PC-3 (cell line): ENCODE data around the gene WSCD2. TPM values are rescaled to one million over a fixed set of nuclear protein-coding genes. Genes with fewer than 3 reads are reported as not detected.
"Not testable (repeated sequence)": the region's sequence is repeated elsewhere in the genome, so short reads cannot be mapped to it uniquely, and the experiment has no call there.

Source experiments
- ATAC-seq: fragments of 200-7000 bp; cut with Tn5 transposase; 2 replicates; pipeline ENCODE4 v1.9.1; 2020; ENCODE audit warnings: mild to moderate bottlenecking, moderate library complexity
- BruUV-seq: library from RNA; stranded (reverse); fragments of 400-500 nt; replicated peaks from 2 replicates; lab custom pipeline; 2021; lab: Mats Ljungman, UMichigan
- CTCF ChIA-PET: fragments of 300-600 bp; sonication (Branson Sonifier 250); formaldehyde crosslinking; loops from one replicate; lab custom pipeline; 2022; ENCODE audit warnings: antibody characterized with exemption; lab: Charles Lee
- POLR2A ChIA-PET: fragments of 300-600 bp; sonication (Branson Sonifier 250); formaldehyde crosslinking; loops from one replicate; lab custom pipeline; 2022; ENCODE audit warnings: antibody characterized with exemption; ENCODE audit not compliant: unreplicated experiment; lab: Charles Lee
- DNase-seq: peaks from one replicate; pipeline ENCODE4 v3.0.0-alpha.2; 2015
- H2AFZ ChIP-seq: fragments of 300-600 bp; sonication (generic); 2 replicates; pipeline ENCODE4 v1.6.0; 2016; ENCODE audit warnings: antibody characterized with exemption, low read length
- H3F3A ChIP-seq: fragments of 300-600 bp; sonication (generic); one replicate; pipeline ENCODE4 v1.6.0; 2017; ENCODE audit warnings: antibody characterized with exemption, low read length, control low read depth, mild to moderate bottlenecking; ENCODE audit not compliant: unreplicated experiment
- H3K27ac ChIP-seq: fragments of 300-600 bp; sonication (generic); 2 replicates; pipeline ENCODE4 v1.5.1; 2016; ENCODE audit warnings: mild to moderate bottlenecking, low read length
- H3K27me3 ChIP-seq: fragments of 300-600 bp; sonication (generic); 2 replicates; pipeline ENCODE4 v1.6.1; 2016; ENCODE audit warnings: low read length, mixed read lengths
- H3K36me3 ChIP-seq: fragments of 300-600 bp; sonication (generic); 2 replicates; pipeline ENCODE4 v1.6.1; 2016; ENCODE audit warnings: low read depth, mixed run types, low read length, mixed read lengths
- H3K4me1 ChIP-seq: fragments of 300-600 bp; sonication (generic); 2 replicates; pipeline ENCODE4 v1.5.1; 2016; ENCODE audit warnings: low read length; ENCODE audit not compliant: insufficient read depth
- H3K4me2 ChIP-seq: fragments of 300-600 bp; sonication (generic); 2 replicates; pipeline ENCODE4 v1.6.0; 2016; ENCODE audit warnings: low read length
- H3K4me3 ChIP-seq: fragments of 300-600 bp; sonication (generic); 2 replicates; pipeline ENCODE4 v1.5.1; 2016; ENCODE audit warnings: mild to moderate bottlenecking, low read length, mixed read lengths
- H3K79me2 ChIP-seq: fragments of 300-600 bp; sonication (generic); 2 replicates; pipeline ENCODE4 v1.6.1; 2017; ENCODE audit warnings: low read length, mixed read lengths
- H3K9ac ChIP-seq: fragments of 300-600 bp; sonication (generic); 2 replicates; pipeline ENCODE4 v1.6.0; 2016; ENCODE audit warnings: mild to moderate bottlenecking, low read length
- H3K9me2 ChIP-seq: fragments of 300-600 bp; sonication (generic); replicated peaks from 2 replicates; pipeline ENCODE4 v1.6.1; 2016; ENCODE audit warnings: mixed run types, low read length, mixed read lengths
- H3K9me3 ChIP-seq: fragments of 300-600 bp; sonication (generic); 2 replicates; pipeline ENCODE4 v1.6.1; 2016; ENCODE audit warnings: low read length, mixed read lengths
- H4K20me1 ChIP-seq: fragments of 300-600 bp; sonication (generic); 2 replicates; pipeline ENCODE4 v1.6.1; 2016; ENCODE audit warnings: low read length, mixed read lengths
- EZH2 ChIP-seq: fragments of 300-600 bp; sonication (generic); IDR thresholded peaks from one replicate; pipeline ENCODE4 v1.6.1; 2017; ENCODE audit warnings: antibody characterized with exemption, mild to moderate bottlenecking, low read length; ENCODE audit not compliant: unreplicated experiment
- EZH2phosphoT487 ChIP-seq: fragments of 300-600 bp; sonication (generic); IDR thresholded peaks from 2 replicates; pipeline ENCODE4 v1.6.1; 2018; ENCODE audit warnings: mild to moderate bottlenecking, antibody characterized with exemption, low read length, borderline replicate concordance
- intact Hi-C: fragments of 100-400 bp; cut with micrococcal nuclease; formaldehyde crosslinking; loops from 2 replicates; pipeline ENCODE4 v1.9.0; 2023
- total RNA-seq: library from RNA; depleted of rRNA; stranded (reverse); fragments of >200 nt; gene quantifications from 2 replicates; pipeline ENCODE4 v1.2.3, GENCODE V29; 2014
- TF ChIP-seq, protein P1 (sequence below): fragments of 300-600 bp; sonication (generic); conservative IDR thresholded peaks from 2 replicates; pipeline ENCODE4 v1.5.1; 2017; ENCODE audit warnings: antibody characterized with exemption, low read depth, mild to moderate bottlenecking, low read length

The WSCD2 gene
- total RNA-seq, 1 experiment from 2014 or later, result not detected

DNA sequence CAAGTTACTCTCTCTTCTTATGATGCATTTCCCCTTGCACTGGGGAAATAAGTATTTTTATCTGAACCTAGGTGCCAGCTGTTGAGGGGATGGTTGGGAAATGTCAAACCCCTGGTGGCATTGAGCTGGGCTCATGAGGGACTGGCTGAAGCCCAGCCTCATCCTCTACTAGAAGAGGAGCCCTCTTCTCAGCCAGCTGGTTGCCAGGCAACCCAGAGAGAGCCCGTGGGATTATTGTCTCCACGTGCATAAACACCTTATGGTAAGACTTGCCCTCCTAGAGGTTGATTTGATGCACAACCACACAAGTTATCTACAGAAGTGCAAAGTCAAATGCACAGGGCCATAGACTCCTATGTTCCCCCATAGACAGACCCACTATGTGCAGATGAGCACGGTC lies 89.8 kb downstream of the WSCD2 start:
- Histone ChIP-seq H3K36me3 (no peaks in the 10 kb centered on the region), H3K4me2 (no peak overlapping the region), H3K79me2 (no peaks in the 10 kb centered on the region), H3K4me1 (no peaks in the 10 kb centered on the region), H3K9me3 (no peaks in the 10 kb centered on the region), H3K9me2 (no peaks in the 10 kb centered on the region), H2AFZ (no peak overlapping the region), H4K20me1 (no peaks in the 10 kb centered on the region), H3K27ac (no peak overlapping the region), H3F3A (no peaks in the 10 kb centered on the region), H3K4me3 (no peak overlapping the region), H3K27me3 (no peaks in the 10 kb centered on the region), H3K9ac (no peak overlapping the region)
- intact Hi-C loops, result no loop called here
- DNase-seq (no peak), ATAC-seq (no peak)
- no TSS peak for BruUV-seq
- TF ChIP-seq EZH2phosphoT487 (no peak), EZH2 (no peak)
- TF ChIP-seq, protein P1, sequence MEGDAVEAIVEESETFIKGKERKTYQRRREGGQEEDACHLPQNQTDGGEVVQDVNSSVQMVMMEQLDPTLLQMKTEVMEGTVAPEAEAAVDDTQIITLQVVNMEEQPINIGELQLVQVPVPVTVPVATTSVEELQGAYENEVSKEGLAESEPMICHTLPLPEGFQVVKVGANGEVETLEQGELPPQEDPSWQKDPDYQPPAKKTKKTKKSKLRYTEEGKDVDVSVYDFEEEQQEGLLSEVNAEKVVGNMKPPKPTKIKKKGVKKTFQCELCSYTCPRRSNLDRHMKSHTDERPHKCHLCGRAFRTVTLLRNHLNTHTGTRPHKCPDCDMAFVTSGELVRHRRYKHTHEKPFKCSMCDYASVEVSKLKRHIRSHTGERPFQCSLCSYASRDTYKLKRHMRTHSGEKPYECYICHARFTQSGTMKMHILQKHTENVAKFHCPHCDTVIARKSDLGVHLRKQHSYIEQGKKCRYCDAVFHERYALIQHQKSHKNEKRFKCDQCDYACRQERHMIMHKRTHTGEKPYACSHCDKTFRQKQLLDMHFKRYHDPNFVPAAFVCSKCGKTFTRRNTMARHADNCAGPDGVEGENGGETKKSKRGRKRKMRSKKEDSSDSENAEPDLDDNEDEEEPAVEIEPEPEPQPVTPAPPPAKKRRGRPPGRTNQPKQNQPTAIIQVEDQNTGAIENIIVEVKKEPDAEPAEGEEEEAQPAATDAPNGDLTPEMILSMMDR, result no peak
- CTCF ChIA-PET, result no interaction called here
- POLR2A ChIA-PET, result no interaction called here

DNA sequence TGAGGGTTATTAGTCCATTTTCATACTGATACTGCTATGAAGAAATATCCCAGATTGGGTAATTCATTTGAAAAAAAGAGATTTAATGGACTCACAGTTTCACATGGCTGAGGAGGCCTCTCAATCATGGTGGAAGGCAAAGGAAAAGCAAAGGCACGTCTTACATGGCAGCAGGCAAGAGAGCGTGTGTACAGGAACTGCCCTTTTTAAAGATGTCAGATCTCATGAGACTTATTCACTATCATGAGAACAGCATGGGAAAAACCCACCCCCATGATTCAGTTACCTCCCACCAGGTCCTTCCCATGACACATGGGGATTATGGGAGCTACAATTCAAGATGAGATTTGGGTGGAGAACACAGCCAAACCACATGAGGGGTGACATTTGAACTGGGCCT lies 96.0 kb downstream of the WSCD2 start:
- H3F3A ChIP-seq, H2AFZ ChIP-seq, H3K9me2 ChIP-seq, H3K4me2 ChIP-seq, H3K4me1 ChIP-seq, BruUV-seq, H3K79me2 ChIP-seq, H3K36me3 ChIP-seq, H3K4me3 ChIP-seq, POLR2A ChIA-PET, CTCF ChIA-PET, H3K27ac ChIP-seq, H3K9me3 ChIP-seq, ATAC-seq, intact Hi-C loops, H4K20me1 ChIP-seq, H3K9ac ChIP-seq, DNase-seq: not testable (repeated sequence)
- peaks cover 16% of the 10 kb centered on the region for H3K27me3 ChIP-seq

DNA sequence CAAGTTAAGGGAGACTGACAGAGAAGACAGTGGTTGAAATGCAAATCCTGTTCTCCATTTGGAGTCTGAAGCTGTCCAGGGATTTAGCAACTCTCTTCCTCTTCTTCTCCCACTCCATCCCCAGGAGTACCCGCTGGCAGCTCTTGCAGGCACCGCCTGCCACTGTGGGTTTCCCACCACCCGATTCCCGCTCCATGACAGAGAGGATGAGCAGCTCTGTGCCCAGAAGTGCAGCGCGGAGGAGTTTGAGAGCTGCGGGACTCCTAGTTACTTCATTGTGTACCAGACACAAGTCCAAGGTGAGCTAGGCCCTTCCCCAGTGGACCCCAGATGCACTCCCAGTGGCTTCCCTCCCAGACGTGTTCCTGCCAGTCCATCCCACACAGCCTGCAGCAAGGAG lies 97.8 kb downstream of the WSCD2 start:
- ChIA-PET CTCF (no interaction called here), POLR2A (no interaction called here)

More for the DNA sequence above, 97.8 kb downstream of the WSCD2 start:
- Histone ChIP-seq H3K4me3 (no peak overlapping the region), H3K4me1 (no peaks in the 10 kb centered on the region), H3K9me2 (no peaks in the 10 kb centered on the region), H3K4me2 (no peak overlapping the region), H3F3A (no peaks in the 10 kb centered on the region), H4K20me1 (no peaks in the 10 kb centered on the region), H3K27ac (no peak overlapping the region), H3K9me3 (no peaks in the 10 kb centered on the region), H3K36me3 (no peaks in the 10 kb centered on the region), H3K27me3 (peaks cover 27% of the 10 kb centered on the region), H3K79me2 (no peaks in the 10 kb centered on the region), H2AFZ (no peak overlapping the region), H3K9ac (no peak overlapping the region)
- intact Hi-C loops, result no loop called here
- TF ChIP-seq, protein P1, result no peak
- TF ChIP-seq EZH2phosphoT487 (no peak), EZH2 (no peak)
- no peak for DNase-seq
- ATAC-seq, result no peak
- BruUV-seq, result no TSS peak
